GM12875 (cell line): Measurements from ENCODE around the gene DBF4.
"Not testable (repeated sequence)": the region's sequence is repeated elsewhere in the genome, so short reads cannot be mapped to it uniquely, and the experiment has no call there.

Experiments used
- H3K4me3 ChIP-seq: one replicate; pipeline ENCODE4 v1.5.1; 2011; ENCODE audit warnings: low read depth, low read length, control low read depth
- TF ChIP-seq, protein P1 (sequence below): IDR thresholded peaks from 2 replicates; pipeline ENCODE4 v1.5.1; 2011; ENCODE audit warnings: low read depth, mild to moderate bottlenecking, control low read depth, inconsistent platforms, low read length, moderate library complexity, borderline replicate concordance; ENCODE audit not compliant: insufficient read depth

Gene DBF4

GRCh38 chr7:87852306-87852705, 24.0 kb upstream of the DBF4 start:
- no peak overlapping the region for H3K4me3 ChIP-seq
- TF ChIP-seq, protein P1, sequence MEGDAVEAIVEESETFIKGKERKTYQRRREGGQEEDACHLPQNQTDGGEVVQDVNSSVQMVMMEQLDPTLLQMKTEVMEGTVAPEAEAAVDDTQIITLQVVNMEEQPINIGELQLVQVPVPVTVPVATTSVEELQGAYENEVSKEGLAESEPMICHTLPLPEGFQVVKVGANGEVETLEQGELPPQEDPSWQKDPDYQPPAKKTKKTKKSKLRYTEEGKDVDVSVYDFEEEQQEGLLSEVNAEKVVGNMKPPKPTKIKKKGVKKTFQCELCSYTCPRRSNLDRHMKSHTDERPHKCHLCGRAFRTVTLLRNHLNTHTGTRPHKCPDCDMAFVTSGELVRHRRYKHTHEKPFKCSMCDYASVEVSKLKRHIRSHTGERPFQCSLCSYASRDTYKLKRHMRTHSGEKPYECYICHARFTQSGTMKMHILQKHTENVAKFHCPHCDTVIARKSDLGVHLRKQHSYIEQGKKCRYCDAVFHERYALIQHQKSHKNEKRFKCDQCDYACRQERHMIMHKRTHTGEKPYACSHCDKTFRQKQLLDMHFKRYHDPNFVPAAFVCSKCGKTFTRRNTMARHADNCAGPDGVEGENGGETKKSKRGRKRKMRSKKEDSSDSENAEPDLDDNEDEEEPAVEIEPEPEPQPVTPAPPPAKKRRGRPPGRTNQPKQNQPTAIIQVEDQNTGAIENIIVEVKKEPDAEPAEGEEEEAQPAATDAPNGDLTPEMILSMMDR, result no peak

DNA sequence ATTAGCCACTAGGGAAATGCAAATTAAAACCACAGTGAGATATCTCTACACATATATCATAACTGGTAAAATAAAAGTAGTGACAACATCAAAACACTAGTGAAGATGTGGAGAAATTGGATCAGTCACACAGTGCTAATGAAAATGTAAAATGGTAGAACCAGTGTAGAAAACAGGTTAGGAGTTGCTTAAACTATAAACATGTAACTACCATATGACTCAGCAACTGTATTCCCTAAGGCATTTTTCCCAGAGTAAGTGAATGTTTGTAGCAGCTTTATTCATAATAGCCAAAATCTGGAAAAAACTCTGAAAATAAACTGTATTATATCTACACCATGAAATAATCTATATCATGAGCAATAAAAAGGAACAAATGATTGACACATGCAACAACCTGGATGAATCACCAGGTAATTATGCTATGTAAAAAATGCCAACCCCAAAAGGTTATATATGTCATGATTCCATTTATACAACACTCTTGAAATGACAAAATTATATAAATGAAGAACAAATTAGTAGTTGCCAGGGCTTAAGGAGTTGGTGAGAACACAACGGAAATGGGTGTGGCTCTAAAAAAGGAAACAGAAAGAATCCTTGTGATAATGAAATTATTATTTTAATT, 22.9 kb upstream of the DBF4 start:
- H3K4me3 ChIP-seq, result no peak overlapping the region
- TF ChIP-seq, protein P1, result no peak

- H3K4me3 ChIP-seq, result no peak overlapping the region
- TF ChIP-seq, protein P1, result no peak
Measured at GRCh38 chr7:87858417-87859100, 17.7 kb upstream of the DBF4 start.

- H3K4me3 ChIP-seq, result no peak overlapping the region
- TF ChIP-seq, protein P1, result no peak
Measured at GRCh38 chr7:87866089-87866488, 10.2 kb upstream of the DBF4 start.

DNA sequence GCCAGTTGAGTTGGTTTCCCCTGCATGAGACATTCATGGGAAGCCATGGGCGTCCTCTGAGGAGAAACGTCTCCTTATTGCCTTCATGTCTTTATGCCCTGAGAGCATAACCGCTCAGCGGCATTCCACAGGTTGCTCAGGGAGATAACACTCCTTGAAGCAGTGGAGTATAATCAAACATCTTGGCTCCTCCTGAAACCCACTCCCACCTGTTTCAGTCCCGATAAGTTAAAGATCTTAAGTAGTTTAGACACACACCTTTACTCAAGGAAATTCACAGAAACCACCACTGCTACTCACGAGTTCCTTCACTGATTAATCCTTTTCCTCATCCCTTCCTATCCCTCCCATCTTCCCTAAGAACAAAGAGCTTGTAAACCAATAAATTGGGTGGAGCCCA, 9.8 kb upstream of the DBF4 start:
- H3K4me3 ChIP-seq, result not testable (repeated sequence)

DNA sequence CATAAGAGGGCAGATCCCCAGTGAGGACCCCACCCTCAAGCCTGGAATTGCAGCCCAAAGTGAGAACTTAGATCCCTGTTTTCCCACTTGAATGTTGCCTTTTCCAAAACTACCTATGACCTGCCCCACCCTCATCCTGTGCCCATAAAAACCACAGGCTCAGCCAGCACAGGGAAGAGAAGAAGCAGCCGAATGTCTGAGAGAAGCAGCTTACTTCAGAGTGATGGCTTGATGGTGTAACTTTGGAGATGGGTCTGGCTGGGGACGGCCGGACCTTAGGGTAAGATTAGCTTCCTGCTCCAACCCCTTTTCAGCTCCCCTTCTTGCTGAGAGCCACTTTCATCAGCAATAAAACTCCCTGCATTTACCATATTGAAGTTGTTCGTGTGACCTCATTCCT, 5.8 kb upstream of the DBF4 start:
- TF ChIP-seq, protein P1, result no peak
- H3K4me3 ChIP-seq, result no peak overlapping the region

GRCh38 chr7:87872346-87872745, 3.9 kb upstream of the DBF4 start:
- TF ChIP-seq, protein P1, result no peak
- no peak overlapping the region for H3K4me3 ChIP-seq

DNA sequence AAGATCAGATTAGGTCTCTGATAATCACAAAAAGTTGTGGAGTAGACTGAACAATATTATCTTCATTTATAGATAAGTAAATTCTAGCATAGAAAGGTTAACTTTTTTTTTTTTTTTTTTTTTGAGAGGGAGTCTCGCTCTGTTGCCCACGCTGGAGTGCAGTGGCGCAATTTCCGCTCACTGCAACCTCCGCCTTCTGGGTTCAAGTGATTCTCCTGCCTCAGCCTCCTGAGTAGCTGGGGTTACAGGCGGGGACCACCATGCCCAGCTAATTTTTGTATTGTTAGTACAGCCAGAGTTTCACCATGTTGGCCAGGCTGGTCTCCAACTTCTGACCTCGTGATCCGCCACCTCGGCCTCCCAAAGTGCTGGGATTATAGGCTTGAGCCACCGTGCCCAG, 3.0 kb upstream of the DBF4 start:
- not testable (repeated sequence) for H3K4me3 ChIP-seq
